ENCODE measurements around the gene CACNA1F. TPM values are rescaled to one million over a fixed set of nuclear protein-coding genes. Genes with fewer than 3 reads are reported as not detected.

The CACNA1F gene
- total and polyA plus RNA-seq, 9 of the 15 experiments (the other 6 are each of a cell fraction or from before 2014, with no cell fraction given), result under 0.01 to 0.41 (median 0.03) TPM; not detected in 3

DNA sequence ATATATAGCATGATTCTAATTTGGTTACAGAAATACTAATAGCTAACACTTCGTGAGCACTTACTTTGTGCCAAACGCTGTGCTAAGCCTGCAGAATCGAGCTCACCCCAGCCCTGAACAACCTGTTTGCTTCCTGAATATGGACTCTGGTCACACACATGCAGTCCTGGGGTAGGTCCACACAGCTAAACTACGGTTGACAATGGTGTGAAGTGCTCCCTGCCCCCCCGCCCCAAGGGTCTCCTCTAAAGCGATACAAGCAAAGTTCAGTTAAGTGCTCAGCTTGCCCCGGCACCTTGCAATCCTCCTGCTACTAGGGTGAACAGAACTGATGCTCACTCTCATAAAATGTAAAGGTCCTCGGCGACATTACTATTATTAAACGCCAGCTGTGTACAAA is 30.5 kb upstream of the CACNA1F start:
- 27% methylated on average over 5 of the region's 10 CpGs for WGBS (ENCODE audit: insufficient coverage, low coverage, missing lambda C conversion rate)
- intact Hi-C loops (cut with micrococcal nuclease), result no loop called here

More for the DNA sequence above, 30.5 kb upstream of the CACNA1F start:
- Histone ChIP-seq H4K20me1 (replicated peaks; ENCODE audit: control insufficient read depth, insufficient read depth, low read length) (no peaks in the 10 kb centered on the region), H3K4me3 (no peak overlapping the region), H2AFZ (ENCODE audit: low read depth, low read length) (0 out of 2 replicates have a peak overlapping the region, but pooled peaks have one; percentile 7), H3K79me2 (ENCODE audit: control insufficient read depth, insufficient read depth, low read length) (no peaks in the 10 kb centered on the region), H3K4me2 (ENCODE audit: insufficient read depth, low read length) (no peak overlapping the region), H3K4me1 (replicated peaks in 1 of 2; ENCODE audit: control insufficient read depth in 2 of 2, insufficient read depth in 2 of 2, low read length in 2 of 2) (peaks cover 0 to 5% of the 10 kb centered on the region in 2 experiments; a peak in 1 of 5 replicates), H3K9ac (ENCODE audit: insufficient read depth in 1 of 2, low read depth in 2 of 2, low read length in 2 of 2) (no peak overlapping the region), H3K9me1 (ENCODE audit: control insufficient read depth, insufficient read depth, low read length) (no peaks in the 10 kb centered on the region), H3K36me3 (ENCODE audit: control insufficient read depth, insufficient read depth, low read length) (no peaks in the 10 kb centered on the region), H3K9me3 (replicated peaks; ENCODE audit: control insufficient read depth, insufficient read depth, low read depth, low read length) (no peaks in the 10 kb centered on the region), H3K27me3 (ENCODE audit: control insufficient read depth in 2 of 2, insufficient read depth in 2 of 2, low read length in 2 of 2) (no peaks in the 10 kb centered on the region), H3K27ac (ENCODE audit: extremely low read depth, low read depth, low read length) (no peak overlapping the region)
- FAIRE-seq (no peak), ATAC-seq (no peak), DNase-seq (ENCODE audit: extremely low read depth in 1 of 4, low spot score in 3 of 4) (no peak)
- POLR2A ChIA-PET, result interaction anchor here (0.9 to 1.0 kb wide), 2 partner anchors 10 to 14 kb away, joined by 3 read pairs; no protein-coding TSS in a partner anchor
- in situ Hi-C loops (cut with MboI), result no loop called here
- CTCF ChIA-PET (ENCODE audit: low intra/inter-chr PET ratio), result no interaction called here
- no TSS peak for BruUV-seq (replicated peaks)
- TF ChIP-seq CLOCK (CRISPR knock-in tag; IDR thresholded peaks at IDR 0.05; ENCODE audit: borderline replicate concordance) (no peak), SREBF1 (IDR thresholded peaks at IDR 0.05; ENCODE audit: borderline replicate concordance, low read depth, low read length) (no peak), POLR2AphosphoS2 (IDR thresholded peaks at IDR 0.05; ENCODE audit: low read length) (no peak)
